ENCODE results near the gene ACBD4.

Gene ACBD4

DNA sequence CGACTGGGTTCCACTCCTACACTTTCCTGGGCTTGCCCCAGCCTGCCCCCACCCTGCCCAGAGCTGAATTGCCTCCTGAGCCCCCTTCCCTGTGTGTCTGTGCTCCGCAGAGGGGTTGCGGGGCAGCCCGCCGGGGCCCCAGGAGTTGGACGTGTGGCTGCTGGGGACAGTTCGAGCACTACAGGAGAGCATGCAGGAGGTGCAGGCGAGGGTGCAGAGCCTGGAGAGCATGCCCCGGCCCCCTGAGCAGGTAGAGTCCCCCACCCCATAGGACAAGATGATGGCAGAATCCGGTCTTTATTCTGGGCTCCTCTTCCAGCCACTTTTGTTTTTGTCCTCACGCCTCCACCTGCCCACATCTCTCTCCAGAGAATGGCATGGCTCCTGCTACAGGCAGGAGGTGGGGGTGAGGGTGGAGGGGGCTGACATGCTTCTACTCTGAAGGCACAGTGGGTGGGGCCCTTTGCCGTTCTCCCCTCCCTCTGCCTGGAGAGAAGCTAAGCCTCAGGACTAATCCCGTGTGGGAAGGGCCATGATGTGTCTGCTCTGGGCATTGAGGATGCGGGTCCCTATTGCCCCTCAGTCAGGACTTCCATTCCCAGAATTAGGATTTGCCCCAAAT is 3.5 kb downstream of the ACBD4 start:
- no peak for DNase-seq

DNA sequence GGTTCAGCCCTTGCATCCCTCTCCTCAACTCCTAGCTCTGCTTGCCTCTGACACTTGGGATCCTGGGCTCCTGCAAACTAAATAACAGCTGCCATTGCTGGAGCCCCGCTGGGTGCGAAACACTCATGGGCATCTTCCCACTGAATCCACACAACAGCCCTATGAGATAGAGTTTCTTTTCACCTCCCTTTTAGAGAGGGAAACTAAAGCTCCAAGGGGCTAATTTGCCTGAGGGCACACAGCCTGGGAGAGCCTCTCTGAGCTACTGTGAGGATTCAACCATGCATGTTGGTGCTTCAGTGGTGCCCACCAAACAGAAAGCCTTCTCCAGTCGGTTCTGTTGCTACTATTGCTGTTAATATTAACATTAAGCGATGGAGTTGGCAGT is 4.0 kb downstream of the ACBD4 start:
- DNase-seq = no peak

DNA sequence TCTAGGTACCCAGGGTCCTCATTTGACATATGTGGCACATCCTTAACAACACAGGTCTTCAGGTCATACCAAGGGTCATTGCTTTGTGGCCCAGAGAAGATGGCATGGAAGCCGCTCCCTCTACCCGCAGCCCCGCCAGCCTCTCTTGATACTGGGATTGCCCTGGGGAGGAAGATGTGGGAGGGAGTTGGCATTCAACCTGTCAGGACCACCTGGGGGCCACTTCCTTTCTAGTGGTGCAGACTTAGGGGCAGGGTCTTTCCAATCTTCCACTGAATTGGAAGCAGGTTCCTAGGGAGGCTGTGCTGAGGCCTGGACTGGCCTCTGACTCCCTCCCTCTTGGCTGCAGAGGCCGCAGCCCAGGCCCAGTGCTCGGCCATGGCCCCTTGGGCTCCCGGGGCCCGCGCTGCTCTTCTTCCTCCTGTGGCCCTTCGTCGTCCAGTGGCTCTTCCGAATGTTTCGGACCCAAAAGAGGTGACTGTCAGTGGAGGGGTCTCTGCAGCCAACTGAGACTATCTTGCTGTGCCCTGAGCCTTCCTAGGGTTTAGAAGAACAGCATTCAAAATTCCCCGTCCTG is 7.7 kb downstream of the ACBD4 start:
- DNase-seq = no peak

DNA sequence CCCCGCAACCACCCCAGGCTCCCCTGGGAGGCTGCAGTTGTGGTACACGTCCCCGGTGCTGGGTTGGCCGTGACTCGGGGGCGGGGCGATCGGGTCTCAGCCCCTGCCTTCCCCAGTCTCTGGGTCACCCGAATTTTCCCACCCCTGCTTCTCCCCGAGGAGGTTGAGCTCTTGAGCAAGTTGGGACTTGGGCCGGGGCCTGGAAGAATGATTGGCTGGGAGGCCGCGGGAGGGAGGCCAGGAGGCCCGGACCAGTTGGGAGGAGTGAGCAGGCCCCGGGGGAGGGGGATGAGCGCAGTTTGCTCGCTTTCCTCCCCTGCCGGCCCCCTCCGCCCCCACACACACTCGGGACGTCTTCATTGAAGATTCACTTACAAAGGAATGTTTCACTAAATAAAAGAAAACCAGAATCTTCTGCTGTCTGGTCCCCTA is 8.3 kb downstream of the ACBD4 start:
- DNase-seq = peak; percentile 47

DNA sequence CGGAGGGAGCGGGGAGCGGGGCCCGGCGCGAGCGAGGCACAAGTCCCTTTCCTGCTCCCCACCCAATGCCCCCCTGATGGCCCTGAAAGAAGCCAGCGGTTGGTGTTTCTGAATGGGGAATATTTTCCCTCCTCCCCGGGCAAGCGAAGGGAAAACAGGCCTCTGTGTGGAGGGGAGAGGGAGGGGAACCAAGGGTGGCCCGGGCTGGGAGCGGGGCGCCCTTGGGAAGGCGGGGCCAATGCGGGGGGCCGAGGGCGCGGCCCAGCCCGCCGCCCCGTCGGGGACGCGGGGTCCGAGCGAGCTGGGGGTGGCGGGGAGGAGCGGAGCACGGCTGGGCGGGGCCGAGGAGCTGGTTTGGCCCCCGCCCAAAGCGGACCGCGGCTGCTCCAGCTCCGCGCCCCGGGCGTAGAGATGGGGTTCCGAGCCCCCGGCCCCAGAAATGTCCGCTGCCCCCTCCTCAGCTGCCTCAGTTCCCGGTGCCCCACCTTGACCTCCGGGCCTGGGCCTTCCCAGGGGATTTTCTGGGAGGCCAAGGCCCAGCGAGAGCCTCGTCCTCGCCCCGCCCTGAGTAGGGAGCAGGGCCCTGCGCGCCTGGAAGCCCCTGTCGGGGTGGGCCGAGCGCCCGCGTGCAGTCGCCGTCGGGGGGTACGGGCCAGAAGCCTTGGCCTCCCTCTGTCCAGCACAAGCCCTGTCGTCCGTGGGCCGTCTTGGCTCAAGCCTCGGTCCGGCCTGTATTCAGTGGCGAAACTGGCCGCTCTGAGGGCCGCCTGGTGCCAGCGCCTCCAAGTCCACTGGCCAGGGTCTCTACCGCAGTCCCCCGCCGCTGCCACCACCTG is 8.9 kb downstream of the ACBD4 start:
- DNase-seq = no peak

DNA sequence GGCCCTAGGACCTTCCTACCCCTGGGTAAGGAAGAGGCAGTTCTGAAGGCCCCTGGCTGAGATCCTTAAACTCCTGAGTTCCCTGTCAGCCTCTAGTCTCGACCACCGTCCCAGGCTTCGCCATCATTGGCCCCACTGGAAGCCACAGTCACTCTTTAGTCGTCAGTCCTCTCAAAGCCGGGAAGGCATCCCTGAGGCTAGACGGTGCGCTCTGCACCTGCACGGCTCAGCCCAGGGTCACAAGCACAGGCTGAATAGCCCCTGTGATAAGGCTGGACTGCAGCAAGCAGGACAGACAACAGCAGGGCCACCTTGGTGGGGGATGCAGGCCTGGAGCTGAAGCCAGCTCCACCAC is 9.5 kb downstream of the ACBD4 start:
- no peak for DNase-seq

DNA sequence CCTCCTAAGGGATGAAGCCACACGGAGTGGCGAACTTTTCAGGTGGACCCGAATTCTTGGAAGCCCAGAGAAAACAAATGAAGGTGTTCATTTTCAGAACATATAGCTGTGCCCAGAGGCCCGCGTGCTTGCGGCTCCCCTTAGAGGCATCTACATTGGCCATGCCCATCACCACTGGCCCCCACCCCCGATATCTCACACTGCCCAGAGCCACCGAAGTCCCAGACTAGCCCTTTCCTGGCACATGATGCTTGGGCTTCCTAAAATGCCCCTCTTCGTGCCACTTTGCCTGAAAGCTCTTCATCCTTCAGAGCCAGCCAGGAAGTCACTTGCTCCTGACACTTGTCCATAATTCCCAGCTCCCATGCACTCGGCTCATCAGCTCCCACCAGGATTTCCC is 10.7 kb downstream of the ACBD4 start:
- DNase-seq = no peak

DNA sequence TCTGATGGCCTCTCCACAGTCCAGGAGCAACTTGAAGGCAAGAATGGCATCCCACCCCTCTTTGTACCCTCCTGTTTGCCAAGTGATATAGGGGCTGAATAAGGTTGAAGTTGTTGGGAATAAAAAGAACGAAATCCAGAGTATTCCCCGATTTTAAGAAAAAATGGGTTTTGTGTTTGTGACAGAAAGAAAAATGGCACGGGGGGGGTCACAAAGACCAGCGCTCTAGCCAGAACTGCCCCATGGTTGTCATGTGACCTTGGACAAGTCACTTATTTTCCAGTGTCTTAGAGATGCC is 11.1 kb downstream of the ACBD4 start:
- no peak for DNase-seq

DNA sequence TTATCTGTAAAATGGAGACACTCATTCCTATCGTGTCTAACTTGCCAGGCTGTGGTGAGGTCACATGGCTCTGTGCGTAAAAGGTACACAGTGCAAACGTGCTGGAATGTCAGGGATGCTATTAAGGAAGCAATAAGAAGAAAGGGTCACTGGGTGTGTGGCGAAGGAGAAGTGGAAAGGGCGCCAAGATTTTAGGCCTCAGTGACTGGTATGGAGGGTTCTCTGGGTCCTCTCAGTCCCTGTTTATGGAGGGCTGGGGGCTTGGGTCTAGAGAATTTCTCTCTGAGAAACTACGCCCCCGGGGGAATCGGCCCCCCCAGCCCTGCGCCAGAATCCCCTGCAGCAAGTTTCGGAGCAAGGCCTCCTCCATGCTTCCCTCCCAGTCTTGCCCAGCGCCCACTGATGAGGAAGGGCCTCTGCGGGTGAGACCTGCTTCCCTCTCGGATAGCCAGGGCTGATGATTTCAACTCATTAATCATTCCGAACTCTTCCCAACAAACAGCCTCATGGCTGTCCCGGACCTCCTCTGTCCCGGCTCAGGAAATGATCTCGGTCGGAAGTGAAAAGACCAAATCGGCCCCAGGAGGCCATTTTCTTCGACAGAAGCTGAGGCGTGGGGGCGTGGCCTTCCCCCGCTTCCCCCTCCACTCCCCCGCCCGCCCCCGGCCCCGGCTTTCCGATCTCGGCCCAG is 11.5 kb downstream of the ACBD4 start:
- DNase-seq = no peak

DNA sequence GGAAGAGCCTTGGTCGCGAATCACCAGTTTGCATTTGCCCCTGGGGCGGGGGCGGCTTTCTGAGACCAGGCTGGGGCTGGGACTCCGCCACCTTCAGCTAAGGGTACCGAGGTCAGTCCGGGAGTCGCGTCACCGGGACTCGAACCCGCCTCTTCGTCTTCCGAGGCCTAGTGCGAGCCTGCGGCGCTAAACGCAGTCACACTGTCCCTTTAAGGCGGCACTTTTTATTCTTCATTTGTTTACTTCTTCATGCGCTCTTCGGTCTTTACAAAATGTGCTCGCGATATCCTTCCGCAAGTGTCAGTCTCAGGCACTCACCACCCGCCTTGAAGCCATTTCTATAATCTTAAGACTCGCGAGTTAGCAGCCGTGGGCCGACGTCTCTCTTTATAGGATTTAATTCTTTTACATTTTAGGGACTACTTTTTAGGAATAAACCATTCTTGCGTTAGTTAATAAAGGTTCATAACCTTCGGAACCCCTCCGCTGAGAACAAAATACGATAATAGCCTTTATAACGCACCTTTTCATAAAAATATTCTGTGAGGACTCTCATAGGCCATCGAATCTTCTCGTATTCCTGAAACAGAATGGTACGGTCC is 12.2 kb downstream of the ACBD4 start:
- peak; percentile 79 for DNase-seq

DNA sequence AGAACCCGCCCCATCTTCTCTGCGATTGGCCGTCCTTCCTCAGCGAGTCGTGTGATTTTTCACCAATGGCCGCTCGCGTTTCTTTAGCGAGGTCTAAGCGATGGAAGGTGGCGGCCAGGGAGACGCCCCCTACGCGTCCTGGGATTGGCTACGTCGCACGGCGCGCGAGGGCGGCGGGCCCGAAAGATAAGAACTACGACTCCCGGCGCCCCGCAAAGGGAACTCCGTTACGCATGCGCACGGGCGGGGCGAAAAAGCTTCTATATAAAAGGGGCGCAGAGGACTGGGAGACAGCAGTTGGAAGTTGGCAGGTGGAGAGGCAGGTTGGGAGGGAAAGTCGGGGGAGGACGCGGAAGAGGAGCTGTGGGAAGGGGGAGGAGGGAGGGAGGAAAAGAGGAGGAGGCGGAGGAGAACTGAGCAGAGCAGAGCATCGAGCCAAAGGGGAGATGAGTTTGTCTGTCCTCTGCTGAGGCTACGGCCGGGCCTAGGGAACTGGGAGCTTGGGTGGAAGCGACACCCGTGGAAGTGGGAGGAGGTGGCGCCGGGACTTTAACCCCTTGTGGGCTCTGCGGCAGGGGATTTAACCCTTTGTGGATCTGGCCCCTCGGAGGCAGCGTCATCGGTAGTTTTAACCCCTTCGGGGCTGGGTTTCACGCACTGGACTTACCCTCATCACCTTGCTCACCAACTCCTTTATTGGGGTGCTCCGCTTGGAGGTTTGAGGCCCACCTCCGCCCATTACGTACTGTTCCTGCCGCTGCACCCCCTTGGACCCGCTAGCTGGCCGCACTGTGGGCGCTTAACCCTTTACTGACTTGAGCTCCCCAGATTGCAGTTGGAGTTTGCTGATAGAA is 12.9 kb downstream of the ACBD4 start, which contains the start of gene HEXIM1:
TSS of gene HEXIM1 (plus strand) at position 293 of the 854 bp plus-strand sequence. CDS start 716 bp downstream, outside the sequence.
- DNase-seq = peak; percentile 99

DNA sequence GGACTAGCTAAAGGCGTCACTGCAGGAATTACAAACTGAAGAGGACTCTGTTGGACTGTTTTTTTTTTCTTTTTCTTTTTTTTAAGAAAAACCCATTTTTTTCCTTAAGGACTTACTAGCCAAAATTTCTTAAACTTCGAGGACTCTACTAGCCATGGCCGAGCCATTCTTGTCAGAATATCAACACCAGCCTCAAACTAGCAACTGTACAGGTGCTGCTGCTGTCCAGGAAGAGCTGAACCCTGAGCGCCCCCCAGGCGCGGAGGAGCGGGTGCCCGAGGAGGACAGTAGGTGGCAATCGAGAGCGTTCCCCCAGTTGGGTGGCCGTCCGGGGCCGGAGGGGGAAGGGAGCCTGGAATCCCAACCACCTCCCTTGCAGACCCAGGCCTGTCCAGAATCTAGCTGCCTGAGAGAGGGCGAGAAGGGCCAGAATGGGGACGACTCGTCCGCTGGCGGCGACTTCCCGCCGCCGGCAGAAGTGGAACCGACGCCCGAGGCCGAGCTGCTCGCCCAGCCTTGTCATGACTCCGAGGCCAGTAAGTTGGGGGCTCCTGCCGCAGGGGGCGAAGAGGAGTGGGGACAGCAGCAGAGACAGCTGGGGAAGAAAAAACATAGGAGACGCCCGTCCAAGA is 13.7 kb downstream of the ACBD4 start:
- DNase-seq = peak; percentile 75

DNA sequence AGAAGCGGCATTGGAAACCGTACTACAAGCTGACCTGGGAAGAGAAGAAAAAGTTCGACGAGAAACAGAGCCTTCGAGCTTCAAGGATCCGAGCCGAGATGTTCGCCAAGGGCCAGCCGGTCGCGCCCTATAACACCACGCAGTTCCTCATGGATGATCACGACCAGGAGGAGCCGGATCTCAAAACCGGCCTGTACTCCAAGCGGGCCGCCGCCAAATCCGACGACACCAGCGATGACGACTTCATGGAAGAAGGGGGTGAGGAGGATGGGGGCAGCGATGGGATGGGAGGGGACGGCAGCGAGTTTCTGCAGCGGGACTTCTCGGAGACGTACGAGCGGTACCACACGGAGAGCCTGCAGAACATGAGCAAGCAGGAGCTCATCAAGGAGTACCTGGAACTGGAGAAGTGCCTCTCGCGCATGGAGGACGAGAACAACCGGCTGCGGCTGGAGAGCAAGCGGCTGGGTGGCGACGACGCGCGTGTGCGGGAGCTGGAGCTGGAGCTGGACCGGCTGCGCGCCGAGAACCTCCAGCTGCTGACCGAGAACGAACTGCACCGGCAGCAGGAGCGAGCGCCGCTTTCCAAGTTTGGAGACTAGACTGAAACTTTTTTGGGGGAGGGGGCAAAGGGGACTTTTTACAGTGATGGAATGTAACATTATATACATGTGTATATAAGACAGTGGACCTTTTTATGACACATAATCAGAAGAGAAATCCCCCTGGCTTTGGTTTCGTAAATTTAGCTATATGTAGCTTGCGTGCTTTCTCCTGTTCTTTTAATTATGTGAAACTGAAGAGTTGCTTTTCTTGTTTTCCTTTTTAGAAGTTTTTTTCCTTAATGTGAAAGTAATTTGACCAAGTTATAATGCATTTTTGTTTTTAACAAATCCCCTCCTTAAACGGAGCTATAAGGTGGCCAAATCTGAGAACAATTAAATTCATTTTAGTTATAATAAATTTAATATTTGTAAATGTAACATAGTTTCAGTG is 14.5 kb downstream of the ACBD4 start:
- DNase-seq = peak; percentile 51

DNA sequence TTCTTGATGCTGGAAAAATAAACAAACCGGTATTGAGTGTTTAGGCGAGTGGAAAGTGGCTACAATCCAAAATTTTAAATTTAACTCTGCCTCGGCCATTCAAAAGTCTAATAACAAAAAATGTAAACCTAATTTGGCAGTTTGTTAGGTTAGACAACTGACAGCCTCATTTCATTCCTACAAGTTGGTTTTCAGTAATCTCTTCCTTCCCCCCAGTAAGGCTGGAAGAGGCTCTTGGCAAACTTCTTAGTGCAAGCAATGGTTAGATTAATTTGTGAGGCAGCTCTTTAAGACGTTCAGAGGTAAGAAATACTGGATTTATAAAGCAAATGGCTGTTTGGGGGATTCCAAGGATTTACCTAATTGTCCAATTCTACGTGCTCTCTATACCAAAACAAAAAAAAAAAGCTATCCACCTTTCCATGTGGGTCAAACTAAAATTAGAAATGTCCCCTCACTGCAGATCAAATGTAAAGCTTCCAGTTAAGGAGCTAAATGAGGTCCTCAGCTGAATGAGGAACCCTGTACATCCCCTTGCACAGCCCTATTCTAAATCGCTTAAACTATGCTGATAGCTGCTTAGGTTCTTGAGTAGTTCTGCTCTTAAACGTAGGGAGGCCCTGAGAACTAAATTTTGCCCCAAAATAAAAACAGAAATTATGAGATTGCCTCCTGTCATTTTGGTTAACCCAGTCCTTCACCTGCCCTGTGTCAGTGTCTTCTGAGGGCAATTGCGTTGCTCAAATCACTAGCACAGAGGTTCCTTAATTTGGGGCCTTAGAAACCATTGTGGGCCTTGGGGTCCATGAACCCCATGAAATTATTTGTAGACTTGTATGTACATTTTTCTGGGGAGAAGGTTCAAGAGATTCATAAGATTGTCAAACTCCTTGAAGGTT is 15.7 kb downstream of the ACBD4 start:
- DNase-seq = no peak

DNA sequence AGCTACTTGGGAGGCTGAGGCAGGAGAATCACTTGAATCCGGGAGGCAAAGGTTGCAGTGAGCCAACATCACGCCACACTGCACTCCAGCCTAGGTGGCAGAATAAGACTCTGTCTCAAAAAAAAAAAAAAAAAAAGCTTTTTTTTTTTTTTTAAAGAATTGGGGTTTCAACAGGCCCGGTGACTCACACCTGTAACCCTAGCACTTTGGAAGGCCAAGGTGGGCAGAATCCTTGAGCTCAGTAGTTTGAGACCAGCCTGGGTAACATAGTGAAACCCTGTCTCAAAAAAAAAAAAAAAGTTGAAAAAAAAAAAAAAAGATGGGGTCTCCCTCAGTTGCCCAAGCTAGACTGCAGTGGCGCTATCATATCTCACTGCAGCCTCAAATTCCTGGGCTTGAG is 19.5 kb downstream of the ACBD4 start:
- DNase-seq = no peak

DNA sequence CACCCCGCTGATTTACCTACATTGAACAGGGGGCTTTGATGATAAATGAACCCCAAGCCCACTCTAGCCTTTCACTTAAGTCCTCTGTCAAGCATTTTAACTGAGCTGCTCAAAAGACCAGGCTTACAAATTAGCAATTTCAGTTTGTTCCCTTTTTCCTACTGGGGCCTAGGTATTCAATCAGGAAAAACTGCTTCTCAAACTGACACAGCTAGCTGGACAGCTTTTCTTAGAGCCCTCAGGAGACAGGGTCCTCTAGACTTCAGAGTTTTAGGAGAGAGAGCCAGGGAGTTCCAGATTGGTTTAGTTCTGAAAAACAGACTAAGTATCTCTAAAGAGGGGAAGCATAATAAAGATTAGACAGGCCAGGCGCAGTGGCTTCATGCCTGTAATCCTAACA is 20.0 kb downstream of the ACBD4 start:
- no peak for DNase-seq

DNA sequence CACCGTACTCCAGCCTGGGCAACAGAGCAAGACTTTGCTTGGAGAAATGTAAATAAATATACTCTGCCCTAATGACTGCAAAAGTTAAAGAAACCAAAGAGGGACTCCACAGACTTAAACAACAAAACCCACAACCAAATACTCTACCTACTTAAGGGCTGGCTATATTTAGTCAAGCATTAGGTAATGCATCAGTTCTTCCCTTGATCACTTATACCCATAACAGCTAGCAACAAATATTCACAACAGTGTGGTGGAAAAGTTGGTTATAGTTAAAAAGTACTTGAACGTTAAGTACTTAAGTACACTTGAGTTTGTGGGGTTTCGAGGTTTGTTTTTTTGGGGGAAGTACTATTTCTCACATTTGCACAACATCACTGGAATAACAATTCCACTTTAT is 20.8 kb downstream of the ACBD4 start:
- no peak for DNase-seq

DNA sequence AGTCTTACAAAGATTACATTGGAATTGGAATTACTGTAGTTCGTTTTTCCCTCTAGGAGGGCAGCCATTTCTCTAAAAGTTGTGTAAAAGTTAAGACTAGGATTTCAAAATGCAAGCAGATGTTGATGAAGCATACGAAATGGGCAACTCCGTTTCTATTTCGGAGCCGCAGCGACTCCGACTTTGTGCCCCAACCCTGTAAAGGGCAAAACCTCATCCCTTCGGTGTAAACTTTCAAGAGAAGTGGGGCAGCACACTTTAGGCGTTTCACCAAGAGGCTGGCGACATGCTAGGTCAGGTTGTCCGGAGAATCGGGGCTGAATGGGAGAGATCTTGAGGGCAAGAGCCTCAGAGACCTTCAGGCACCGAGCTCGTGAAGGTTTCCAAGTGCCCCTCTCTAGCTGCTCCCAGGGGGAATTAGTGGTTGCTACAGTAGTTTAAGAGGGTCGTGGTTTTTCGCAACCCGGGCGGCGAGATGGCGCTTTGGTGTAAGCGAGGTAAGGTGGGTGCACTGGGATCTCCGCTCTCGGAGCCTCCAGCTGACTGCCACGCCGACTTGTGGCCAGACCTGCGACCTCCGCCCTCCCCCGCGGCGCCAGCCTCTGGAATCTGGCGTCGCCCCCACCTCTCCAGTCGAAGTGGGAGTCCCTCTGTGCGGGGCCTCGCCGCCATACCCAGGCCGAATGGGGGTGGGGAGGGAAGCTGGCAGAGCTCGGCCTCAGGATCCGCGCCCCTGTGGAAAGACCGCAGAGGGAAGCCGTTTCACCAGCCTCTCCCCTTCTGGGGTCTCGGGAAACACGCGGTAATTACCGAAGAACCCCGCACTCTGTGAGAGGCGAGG is 25.2 kb downstream of the ACBD4 start:
- DNase-seq = peak; percentile 76
